H1 (cell line): ENCODE measurements around the gene ADIPOR2. TPM values are rescaled to one million over a fixed set of nuclear protein-coding genes. Genes with fewer than 3 reads are reported as not detected.

ENCODE experiments used
- ATF2 ChIP-seq: IDR thresholded peaks from 2 replicates; pipeline ENCODE4 v1.6.1; 2012; ENCODE audit warnings: low read length, inconsistent platforms
- ATF3 ChIP-seq: IDR thresholded peaks from 2 replicates; pipeline ENCODE4 v1.6.1; 2011; ENCODE audit warnings: low read depth, mild to moderate bottlenecking, low read length; ENCODE audit not compliant: insufficient read depth
- BRCA1 ChIP-seq: IDR thresholded peaks from 2 replicates; pipeline ENCODE4 v1.6.1; 2012; ENCODE audit warnings: low read depth, low read length, improper control_type of control experiment
- E2F6 ChIP-seq: IDR thresholded peaks from 2 replicates; pipeline ENCODE4 v1.6.1; 2012; ENCODE audit warnings: inconsistent platforms
- KDM4A ChIP-seq: IDR thresholded peaks from one replicate; pipeline ENCODE4 v1.7.1; 2012; ENCODE audit warnings: low read depth, mild to moderate bottlenecking, moderate library complexity, low read length, inconsistent platforms; ENCODE audit not compliant: severe bottlenecking
- SUZ12 ChIP-seq: fragments of 200-600 bp; sonication (generic); IDR thresholded peaks from 2 replicates; pipeline ENCODE4 v1.6.1; 2012; ENCODE audit warnings: mild to moderate bottlenecking, inconsistent platforms, low read length, moderate library complexity, mixed read lengths
- TAF7 ChIP-seq: optimal IDR thresholded peaks from 2 replicates; pipeline ENCODE3; 2011; ENCODE audit warnings: low read depth, mild to moderate bottlenecking, inconsistent platforms, low read length, moderate library complexity, borderline replicate concordance
- TCF12 ChIP-seq: IDR thresholded peaks from 2 replicates; pipeline ENCODE4 v1.6.1; 2011; ENCODE audit warnings: low read depth, mild to moderate bottlenecking, low read length
- polyA plus RNA-seq, 7 experiments: library from polyadenylated mRNA; depleted of rRNA in 3 of 7; stranded (reverse) in 5 of 7; unstranded in 2 of 7; fragments of >200 nt in 5 of 7; fragments of 200-250 nt in 2 of 7; gene quantifications; 1 replicate in 5 of 7; 2 replicates in 1 of 7; 4 replicates in 1 of 7; pipeline versions ENCODE4 v1.2.1 to v1.2.3, GENCODE V29; 2011 to 2013; ENCODE audit warnings: missing spikeins in 2 of 7, mixed read lengths in 2 of 7
- total RNA-seq: library from RNA; stranded (reverse); fragmentation: NEBNext Ultra II Directional; extraction: Animal tissue kit (Norgen Biotek cat#: 25700); gene quantifications from 2 replicates; pipeline ENCODE4 v1.2.1, GENCODE V29; 2021

The ADIPOR2 gene
- total and polyA plus RNA-seq, 2 of the 8 experiments (the other 6 are each of a cell fraction or from before 2014, with no cell fraction given) = 17.5 to 50.8 TPM

- no peak for TF ChIP-seq ATF3
- TF ChIP-seq TAF7 = no peak
- peak; percentile 31 for TF ChIP-seq KDM4A
- TF ChIP-seq SUZ12 = 0 out of 2 replicates have a peak, but pooled peaks have one; percentile 17
- no peak for TF ChIP-seq ATF2
- no peak for TF ChIP-seq BRCA1
- no peak for TF ChIP-seq E2F6
- no peak for TF ChIP-seq TCF12
Observed at GRCh38 chr12:1660304-1661187, 30.3 kb upstream of the ADIPOR2 start (continued).
